Measurements from ENCODE around the gene ZNF846.
"Not testable (repeated sequence)": the region's sequence is repeated elsewhere in the genome, so short reads cannot be mapped to it uniquely, and the experiment has no call there.

The ZNF846 gene

DNA sequence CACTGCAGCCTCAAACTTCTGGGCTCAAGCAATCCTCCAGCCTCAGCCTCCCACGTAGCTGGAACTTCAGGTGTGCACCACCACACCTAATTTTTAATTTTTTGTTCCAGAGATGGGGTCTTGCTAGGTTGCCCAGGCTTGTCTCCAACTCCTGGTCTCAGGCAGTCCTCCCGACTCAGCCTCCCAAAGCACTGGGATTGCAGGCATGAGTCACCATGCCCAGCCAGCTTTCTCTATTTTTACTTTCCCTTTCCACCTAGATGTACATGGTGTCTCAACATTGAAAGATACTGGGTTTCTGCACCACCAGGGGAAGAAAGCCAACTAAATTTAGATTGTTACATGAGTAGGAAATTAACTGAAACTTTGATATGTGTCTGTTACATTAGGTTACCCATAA is 13.8 kb upstream of the ZNF846 start:
- DNase-seq: no peak

DNA sequence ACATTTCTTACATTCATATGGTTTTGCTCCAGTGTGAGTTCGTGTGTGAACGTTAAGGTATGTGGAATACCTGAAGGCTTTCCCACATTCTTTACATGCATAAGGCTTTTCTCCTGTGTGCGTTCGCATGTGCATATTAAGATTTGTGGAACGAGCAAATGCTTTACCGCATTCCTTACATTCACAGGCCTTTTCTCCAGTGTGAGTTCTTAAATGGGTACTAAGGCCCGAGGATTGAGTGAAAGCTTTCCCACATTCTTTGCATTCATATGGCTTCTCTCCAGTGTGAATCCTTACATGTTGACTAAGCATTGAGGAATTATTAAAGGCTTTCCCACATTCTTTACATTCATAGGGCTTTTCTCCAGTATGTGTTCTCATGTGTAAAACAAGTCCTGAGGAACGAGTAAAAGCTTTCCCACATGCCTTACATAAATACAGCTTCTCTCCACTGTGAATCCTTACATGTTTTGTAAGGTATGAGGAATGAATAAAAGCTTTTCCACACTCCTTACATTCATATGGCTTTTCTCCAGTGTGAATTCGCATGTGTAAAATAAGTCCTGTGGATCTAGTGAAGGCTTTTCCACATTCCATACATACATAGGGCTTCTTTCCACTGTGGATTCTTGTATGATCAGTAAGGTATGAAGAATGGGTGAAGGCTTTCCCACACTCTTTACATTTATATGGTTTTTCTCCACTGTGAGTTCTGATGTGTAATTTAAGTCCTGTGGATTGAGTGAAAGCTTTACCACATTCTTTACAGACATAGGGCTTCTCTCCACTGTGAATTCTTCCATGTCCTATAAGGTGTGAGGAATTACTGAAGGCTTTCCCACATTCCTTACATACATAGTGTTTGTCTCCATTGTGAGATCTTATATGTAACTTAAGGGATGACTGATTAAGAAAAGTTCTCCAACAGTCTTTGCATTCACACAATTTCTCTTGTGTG is 10.7 kb downstream of the ZNF846 start:
- no peak for DNase-seq

DNA sequence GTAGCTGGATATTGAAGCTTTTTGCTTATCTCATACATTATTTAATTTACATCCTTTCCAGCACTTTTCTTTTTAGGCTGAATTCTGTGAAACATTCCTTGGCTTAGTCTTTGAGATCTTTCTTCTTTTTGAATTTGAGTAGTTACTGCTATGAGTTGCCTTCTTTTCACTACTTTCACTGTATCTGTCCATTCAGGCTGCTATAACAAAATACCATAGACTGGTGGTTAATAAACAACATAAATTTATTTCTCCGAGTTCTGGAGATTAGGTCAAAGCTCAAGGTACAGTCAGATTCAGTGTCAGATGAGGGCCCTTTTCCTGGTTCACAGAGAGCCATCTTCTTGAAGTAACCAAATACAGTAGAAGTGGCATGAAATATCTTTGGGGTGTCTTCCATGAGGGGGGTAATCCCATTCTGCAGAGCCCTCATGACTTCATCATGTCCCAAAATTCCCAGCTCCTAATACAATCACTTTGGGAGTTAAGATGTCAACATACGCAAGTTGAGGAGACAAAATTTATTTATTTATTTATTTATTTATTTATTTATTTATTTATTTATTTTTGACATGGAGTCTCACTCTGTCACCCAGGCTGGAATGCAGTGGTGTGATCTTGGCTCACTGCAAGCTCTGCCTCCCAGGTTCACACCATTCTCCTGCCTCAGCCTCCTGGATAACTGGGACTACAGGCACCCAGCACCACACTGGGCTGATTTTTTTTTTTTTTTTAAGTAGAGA is 15.7 kb downstream of the ZNF846 start:
- no peak for DNase-seq

DNA sequence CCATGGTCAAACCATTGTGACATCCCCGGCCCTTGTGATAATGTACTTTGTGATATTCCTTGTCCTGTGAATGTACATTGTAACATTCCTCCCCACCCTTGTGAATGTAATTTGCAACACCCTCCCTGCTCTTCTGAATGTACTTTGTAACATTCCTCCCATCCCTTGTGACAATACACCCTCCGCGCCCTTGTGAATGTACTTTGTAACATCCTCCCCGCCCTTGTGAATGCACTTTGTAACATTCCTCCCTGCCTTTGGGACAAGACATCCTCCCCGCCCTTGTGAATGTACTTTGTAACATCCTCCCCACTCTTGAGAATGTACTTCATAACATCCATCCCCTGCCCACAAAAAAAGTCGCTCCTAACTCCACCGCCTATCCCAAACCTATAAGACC is 17.1 kb downstream of the ZNF846 start:
- no peak for DNase-seq

DNA sequence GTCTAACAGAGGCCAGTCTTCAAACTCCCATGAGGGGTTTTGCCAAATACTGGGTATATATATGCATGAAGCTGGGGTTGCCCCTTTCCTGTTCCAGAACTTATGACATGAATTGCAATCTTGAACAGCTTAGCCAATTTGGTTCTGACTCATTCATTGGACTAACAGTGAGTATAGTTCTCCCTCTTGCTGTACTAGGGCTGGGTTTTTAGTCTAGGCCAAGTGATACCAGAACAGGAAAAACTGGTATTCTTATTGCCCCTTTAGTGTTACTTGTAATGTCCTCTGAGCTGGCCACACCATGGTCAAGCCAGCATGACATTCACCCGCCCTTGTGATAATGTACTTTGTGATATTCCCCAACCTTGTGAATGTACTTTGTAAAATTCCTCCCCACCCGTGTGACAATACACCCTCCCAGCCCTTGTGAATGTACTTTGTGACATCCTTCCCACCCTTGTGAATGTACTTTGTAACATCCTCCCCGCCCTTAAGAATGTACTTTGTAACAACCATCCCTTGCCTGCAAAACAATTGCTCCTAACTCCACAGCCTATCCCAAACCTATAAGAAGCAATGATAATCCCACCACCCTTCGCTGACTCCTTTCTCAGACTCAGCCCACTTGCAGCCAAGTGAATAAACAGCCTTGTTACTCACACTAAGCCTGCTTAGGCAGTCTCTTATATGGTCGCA is 26.9 kb downstream of the ZNF846 start:
- no peak for DNase-seq

DNA sequence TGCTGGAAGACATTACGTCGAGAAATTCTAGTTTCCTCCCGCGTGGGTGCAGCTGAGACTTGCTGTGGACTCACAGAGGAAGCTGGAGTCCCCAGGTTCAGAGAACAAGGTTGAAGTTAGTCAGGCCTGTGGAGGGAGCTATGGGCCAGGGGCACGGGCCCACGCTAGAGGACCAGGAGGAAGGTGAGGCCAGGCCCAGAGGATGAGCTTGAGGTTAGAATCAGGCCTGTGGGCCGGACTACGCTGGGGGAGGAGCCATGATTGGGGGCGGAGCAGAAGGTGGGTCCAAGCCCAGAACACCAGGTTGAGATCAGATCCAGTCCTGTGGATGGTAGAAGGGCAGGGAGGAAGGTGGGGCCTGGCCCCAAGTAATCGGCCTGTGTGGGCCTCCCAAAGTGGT is 32.6 kb downstream of the ZNF846 start:
- no peak for DNase-seq

DNA sequence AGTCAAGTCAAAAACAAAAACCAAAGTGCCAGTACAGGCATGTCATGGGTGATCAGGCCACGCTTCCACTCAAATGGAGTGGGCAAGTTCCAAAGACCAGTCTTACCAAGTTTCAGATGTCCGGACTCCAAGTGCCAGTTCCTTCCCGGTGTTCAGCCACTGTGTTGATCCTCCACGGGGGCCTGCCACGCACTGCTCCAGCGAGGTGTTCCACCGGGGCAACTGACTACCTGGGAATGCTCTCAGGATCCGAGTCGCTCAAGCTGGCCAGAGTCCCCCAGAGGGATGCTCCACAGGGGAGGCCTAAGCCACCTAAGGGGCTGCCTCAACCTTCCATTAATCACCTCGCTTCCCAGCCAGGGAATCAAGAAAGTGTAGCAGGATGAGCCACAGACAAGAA is 38.5 kb downstream of the ZNF846 start:
- not testable (repeated sequence) for DNase-seq

DNA sequence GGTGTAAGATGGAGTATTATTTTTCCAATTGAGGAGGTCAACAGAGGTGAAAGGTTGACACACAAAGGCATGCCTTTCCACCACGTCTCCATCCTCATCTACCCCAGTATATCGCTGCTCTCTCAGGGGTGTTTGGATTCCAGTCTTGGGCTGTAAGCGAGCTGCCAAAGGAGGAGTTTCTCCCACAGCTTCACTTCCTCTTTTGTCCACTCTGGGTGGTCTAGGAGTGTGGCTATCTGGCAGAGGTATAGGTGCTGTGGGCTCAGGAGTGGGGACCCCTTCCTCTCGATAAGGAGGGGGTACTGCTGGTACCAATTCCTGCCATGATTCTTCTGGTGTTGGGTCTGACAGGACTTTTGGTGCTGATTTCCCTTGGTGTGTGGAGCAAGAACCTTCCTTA is 39.4 kb downstream of the ZNF846 start:
- DNase-seq: no peak

DNA sequence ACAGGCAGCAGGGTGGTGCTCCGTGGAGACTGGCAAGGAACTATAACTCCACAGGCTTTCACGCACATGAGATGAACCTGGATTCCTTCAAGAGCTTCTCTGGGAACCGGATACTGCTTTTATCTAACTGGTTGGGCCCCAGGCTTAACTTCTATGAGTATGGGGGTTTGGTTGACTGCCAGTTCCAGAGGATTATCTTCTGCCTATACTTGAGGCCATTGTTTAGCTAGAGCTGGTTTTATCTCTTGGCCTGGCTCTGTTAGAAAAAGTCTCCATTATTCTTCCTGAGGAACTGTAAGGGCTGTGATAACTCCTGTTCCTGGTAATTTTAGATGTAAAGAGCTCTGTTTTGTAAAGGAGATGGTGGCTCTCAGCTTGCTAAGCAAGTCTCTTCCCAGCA is 40.9 kb downstream of the ZNF846 start:
- DNase-seq: no peak

DNA sequence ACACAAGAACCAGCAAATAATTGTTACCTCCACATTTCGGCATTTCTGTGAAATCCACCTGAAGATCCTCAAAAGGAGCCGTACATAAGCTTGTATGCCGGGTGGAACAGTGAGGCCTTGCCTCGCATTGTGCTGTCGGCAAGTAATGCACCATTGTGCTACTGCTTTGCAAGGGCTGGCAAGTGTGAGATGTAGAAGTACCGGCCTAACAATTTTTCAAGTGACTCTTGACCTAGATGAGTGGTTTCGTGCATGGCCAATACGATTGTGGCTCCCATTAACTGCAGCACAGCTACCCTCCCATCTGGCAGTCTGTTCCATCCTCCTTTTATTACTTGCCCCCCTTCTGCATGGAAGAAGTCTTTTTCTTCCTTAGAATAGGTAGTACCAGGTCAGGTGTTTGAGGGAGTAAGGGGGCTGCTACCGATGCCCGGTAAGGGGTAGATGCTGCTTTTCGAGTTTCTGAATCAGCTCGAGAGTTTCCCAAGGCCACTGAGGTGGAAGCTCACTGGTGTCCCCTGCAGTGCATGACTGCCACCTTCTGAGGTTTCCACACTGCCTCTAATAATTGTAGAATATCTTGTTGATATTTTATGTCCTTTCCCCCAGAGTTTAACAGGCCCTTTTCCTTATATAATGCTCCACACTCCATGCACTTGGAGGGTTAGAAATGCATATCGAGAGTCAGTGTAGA is 42.9 kb downstream of the ZNF846 start:
- not testable (repeated sequence) for DNase-seq

DNA sequence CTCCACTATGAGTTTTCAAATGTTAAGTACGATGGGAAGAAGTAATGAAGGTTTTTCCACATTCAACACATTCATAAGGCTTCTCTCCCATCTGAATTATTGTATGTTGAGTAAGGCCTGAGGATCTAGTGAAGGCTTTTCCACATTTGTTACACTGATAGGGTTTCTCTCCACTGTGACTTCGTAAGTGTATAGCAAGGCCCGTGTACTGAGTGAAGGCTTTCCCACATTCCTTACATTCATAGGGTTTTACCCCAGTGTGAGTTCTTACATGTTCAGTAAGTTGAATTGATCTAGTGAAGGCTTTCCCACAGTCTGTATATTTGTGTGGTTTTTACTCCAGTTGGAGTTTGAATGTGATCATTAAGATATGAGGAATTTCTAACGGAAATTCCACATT is 44.4 kb downstream of the ZNF846 start:
- no peak for DNase-seq

DNA sequence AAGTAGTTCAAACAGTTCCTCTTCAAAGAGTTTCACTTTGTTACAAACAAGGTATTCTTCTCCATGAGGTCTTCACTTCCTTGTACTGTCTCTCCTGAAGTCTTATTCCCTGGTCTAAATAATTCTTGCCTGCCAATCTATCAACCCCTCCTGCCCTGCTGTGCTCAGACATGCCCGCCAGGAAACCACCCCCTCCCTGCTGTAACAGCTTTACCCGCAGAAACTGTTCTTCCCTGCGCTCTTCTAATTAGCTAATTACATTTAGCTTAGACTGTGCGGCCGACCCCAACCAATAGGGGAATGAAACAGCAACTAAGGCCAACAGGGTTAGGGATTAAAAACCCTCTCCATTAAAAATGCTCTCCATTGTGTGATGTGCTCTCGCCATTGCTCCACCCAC is 46.7 kb downstream of the ZNF846 start:
- DNase-seq: no peak

DNA sequence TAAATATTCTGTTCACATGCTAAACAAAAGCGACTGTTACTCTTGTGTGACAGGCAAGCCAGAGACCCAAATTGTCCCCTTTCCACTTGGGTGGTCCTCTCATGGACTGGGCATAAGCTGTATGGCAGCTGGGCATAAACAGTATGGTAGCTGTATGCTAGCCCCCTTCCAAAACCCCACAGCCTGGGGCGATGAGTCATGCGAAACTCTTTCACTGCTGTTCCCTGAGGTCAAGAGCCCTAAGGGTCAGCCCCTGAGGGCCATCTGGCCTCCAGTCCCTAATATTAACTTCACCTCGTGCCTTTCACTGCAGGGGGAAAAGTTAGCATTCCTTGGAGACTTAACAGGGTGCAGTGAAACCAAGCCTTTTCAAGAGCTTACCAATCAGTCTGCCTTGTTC is 48.0 kb downstream of the ZNF846 start:
- no peak for DNase-seq

DNA sequence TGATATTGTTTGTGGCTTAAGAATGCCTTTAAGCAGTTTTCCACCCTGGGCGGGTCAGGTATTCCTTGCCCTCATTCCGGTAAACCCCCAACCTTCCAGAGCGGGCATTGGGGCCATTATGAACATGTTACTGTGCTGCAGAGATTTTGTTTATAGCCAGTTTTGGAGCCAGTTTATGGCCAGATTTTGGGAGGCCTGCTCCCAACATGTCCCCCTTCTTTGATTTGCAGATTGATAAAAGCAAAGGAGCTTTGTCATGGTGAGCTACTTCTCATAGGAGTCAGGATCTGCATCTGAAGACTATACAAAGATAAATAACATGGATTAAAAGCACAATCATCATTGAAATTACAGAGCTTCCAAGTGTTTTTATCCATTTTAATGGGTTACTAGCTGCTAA is 56.7 kb downstream of the ZNF846 start:
- no peak for DNase-seq

DNA sequence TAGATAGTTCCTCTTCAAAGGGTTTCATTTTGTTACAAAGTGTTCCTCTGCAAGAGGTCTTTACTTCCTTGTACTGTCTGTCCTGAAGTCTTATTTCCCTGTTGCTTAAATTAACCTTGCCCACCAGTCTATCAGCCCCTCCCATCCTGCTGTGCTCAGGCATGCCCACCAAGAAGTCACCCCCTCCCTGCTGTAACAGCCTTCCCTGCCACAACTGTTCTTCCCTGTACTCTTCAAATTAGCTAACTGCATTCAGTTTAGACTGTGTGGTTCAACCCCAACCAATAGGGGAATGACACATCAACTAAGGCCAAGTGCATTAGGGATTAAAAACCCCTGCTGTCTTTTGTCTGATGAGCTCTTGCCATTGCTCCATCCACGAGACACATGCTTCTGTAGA is 59.2 kb downstream of the ZNF846 start:
- DNase-seq: no peak

DNA sequence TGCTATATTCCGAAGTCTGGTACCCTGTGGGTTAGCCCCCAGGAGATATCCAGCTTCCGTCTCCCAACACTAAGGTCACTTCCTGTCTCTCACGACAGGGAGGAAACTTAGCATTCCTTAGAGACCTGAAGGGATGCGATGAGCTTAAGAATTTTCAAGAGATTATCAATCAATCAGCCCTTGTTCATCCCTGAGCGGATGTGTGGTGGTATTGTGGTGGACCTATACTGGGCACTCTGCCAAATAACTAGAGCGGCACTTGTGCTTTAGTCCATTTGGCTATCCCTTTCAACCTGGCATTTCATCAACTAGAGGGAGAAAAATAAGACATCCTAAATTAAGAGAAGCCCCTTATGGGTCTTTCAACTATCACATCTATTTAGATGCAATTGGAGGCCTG is 62.7 kb downstream of the ZNF846 start:
- no peak for DNase-seq

DNA sequence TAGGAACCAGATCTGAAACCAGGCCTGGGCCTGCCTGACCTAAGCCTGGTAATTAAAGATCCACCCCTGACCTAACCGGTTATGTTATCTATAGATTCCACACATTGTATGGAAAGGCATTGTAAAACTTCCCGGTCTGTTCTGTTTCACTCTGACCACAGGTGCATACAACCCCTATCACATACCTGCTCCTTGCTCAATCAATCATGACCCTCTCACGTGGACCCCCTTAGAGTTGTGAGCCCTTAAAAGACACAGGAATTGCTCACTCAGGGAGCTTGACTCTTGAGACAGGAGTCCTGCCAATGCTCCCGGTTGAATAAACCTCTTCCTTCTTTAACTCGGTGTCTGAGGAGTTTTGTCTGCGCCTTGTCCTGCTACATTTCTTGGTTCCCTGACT is 66.4 kb downstream of the ZNF846 start:
- DNase-seq: no peak
